Medulla oblongata (tissue), 1 donor: Measurements from ENCODE around the gene RTL5.

Experiments
- DNase-seq: peaks from one replicate; pipeline ENCODE4 v3.0.0-alpha.2; 2015; ENCODE audit errors: extremely low spot score

The RTL5 gene

DNA sequence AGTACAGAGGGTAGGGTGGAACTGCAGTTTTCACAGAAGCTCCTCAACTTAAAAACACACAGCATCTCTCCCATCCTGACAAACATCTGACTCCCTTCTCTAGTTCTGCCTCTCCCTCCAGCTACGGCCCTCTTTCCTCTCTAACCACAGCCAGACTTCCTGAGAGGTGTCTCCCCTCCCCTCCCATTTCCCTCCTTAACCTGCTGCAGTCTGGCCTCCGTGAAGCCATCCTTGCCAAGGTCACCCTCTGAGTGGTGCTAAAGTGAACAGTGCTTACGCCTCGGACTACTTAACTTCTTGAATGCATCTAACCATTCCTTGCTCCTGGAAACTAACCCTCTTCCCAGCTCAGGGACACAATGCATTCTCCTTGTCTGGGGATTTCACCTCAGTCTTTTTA, 53.3 kb downstream of the RTL5 start:
- DNase-seq, result no peak
